HCT116 (cell line): ENCODE results near the gene TFCP2. TPM values are rescaled to one million over a fixed set of nuclear protein-coding genes. Genes with fewer than 3 reads are reported as not detected.

Experiments used
- ATAC-seq: fragments of 200-7000 bp; cut with Tn5 transposase; 2 replicates; pipeline ENCODE4 v1.9.1; 2020; ENCODE audit warnings: mild to moderate bottlenecking, moderate library complexity
- BruUV-seq: library from RNA; stranded (reverse); fragments of 400-500 nt; replicated peaks from 2 replicates; lab custom pipeline; 2021; lab: Mats Ljungman, UMichigan
- CTCF ChIA-PET: fragments of 300-600 bp; sonication (Branson Sonifier 250); formaldehyde crosslinking; loops from one replicate; lab custom pipeline; 2021; ENCODE audit warnings: antibody characterized with exemption; lab: Charles Lee
- POLR2A ChIA-PET: fragments of 300-600, 350-600 bp; sonication (Branson Sonifier 250); formaldehyde crosslinking; loops from one replicate; lab custom pipeline; 2021; ENCODE audit warnings: antibody characterized with exemption; lab: Charles Lee
- RAD21 ChIA-PET, 2 experiments: fragments of 300-600 bp; sonication (Branson Sonifier 250); formaldehyde crosslinking; loops; one replicate each; lab custom pipeline; 2023; ENCODE audit warnings: low total read pairs in 2 of 2; ENCODE audit not compliant: uncharacterized antibody in 2 of 2, unreplicated experiment in 2 of 2, low non-redundant PET in 1 of 2; lab: Charles Lee
- DNase-seq: peaks from one replicate; pipeline ENCODE4 v3.0.0-alpha.2; 2010; ENCODE audit warnings: low read depth, low spot score
- H2AFZ ChIP-seq: fragments of 200-600 bp; shearing (Covaris generic), sonication (generic); 2 replicates; pipeline ENCODE4 v1.6.1; 2017; ENCODE audit warnings: low read depth, mixed run types, mixed read lengths, antibody characterized with exemption, low read length; ENCODE audit not compliant: poor library complexity, severe bottlenecking
- H3K27ac ChIP-seq: 2 replicates; pipeline ENCODE4 v1.5.1; 2012; ENCODE audit warnings: low read depth, low read length
- H3K27me3 ChIP-seq: fragments of 200-600 bp; sonication (generic); 2 replicates; pipeline ENCODE4 v1.6.1; 2016; ENCODE audit warnings: mixed run types, low read length, mixed read lengths; ENCODE audit not compliant: insufficient read depth
- H3K36me3 ChIP-seq, 2 experiments: fragments of 200-500 bp in 1 of 2; fragments of 200-600 bp in 1 of 2; sonication (Bioruptor generic) in 1 of 2; sonication (generic) in 1 of 2; 2 replicates each; pipeline versions ENCODE4 v1.5.1 to v1.6.1; 2014 to 2016; ENCODE audit warnings: low read length in 2 of 2, inconsistent platforms in 1 of 2, mixed read lengths in 1 of 2, mixed run types in 1 of 2; ENCODE audit not compliant: insufficient read depth in 2 of 2, control insufficient read depth in 1 of 2
- H3K4me1 ChIP-seq, 2 experiments: fragments of 200-600 bp in 1 of 2; sonication (generic) in 1 of 2; 2 replicates each; pipeline versions ENCODE4 v1.5.1 to v1.6.1; 2012 to 2017; ENCODE audit warnings: low read length in 2 of 2, inconsistent platforms in 1 of 2, mild to moderate bottlenecking in 1 of 2, mixed read lengths in 1 of 2, mixed run types in 1 of 2, moderate library complexity in 1 of 2; ENCODE audit not compliant: insufficient read depth in 2 of 2, control insufficient read depth in 1 of 2
- H3K4me2 ChIP-seq: fragments of 200-600 bp; sonication (generic); 2 replicates; pipeline ENCODE4 v1.6.1; 2017; ENCODE audit warnings: mixed run types, low read length, mixed read lengths
- H3K4me3 ChIP-seq, 2 experiments: fragments of 200-600 bp in 1 of 2; sonication (generic) in 1 of 2; replicated peaks in 1 of 2; 2 replicates each; pipeline ENCODE4 v1.5.1; 2011 to 2016; ENCODE audit warnings: low read length in 2 of 2, control low read depth in 1 of 2, low read depth in 1 of 2, mild to moderate bottlenecking in 1 of 2, mixed read lengths in 1 of 2, mixed run types in 1 of 2
- H3K79me2 ChIP-seq: fragments of 200-600 bp; sonication (generic); 2 replicates; pipeline ENCODE4 v1.6.1; 2017; ENCODE audit warnings: mild to moderate bottlenecking, mixed run types, low read length, moderate library complexity, mixed read lengths; ENCODE audit not compliant: insufficient read depth
- H3K9ac ChIP-seq: fragments of 200-600 bp; sonication (generic); 2 replicates; pipeline ENCODE4 v1.6.1; 2016; ENCODE audit warnings: low read length, mixed read lengths
- H3K9me2 ChIP-seq: fragments of 200-600 bp; sonication (generic), shearing (Covaris generic); 2 replicates; pipeline ENCODE4 v1.6.1; 2017; ENCODE audit warnings: mixed run types, mild to moderate bottlenecking, moderate library complexity; ENCODE audit not compliant: insufficient read depth
- H3K9me3 ChIP-seq, 2 experiments: fragments of 200-500 bp in 1 of 2; fragments of 200-600 bp in 1 of 2; sonication (Bioruptor generic) in 1 of 2; sonication (generic) in 1 of 2; 2 replicates each; pipeline ENCODE4 v1.6.1; 2014 to 2017; ENCODE audit warnings: low read length in 2 of 2, mixed read lengths in 2 of 2, inconsistent platforms in 1 of 2, low read depth in 1 of 2, mild to moderate bottlenecking in 1 of 2, mixed run types in 1 of 2, moderate library complexity in 1 of 2; ENCODE audit not compliant: control insufficient read depth in 1 of 2, insufficient read depth in 1 of 2
- H4K20me1 ChIP-seq: fragments of 200-600 bp; sonication (generic), shearing (Covaris generic); 2 replicates; pipeline ENCODE4 v1.6.1; 2017; ENCODE audit warnings: mixed run types, mild to moderate bottlenecking, moderate library complexity; ENCODE audit not compliant: insufficient read depth
- ATF3 ChIP-seq: IDR thresholded peaks from 2 replicates; pipeline ENCODE4 v1.6.1; 2012
- CBX3 ChIP-seq: IDR thresholded peaks from 2 replicates; pipeline ENCODE4 v1.6.1; 2012; ENCODE audit warnings: low read depth
- CEBPB ChIP-seq: IDR thresholded peaks from 2 replicates; pipeline ENCODE4 v1.6.1; 2012; ENCODE audit warnings: low read depth
- CTCF ChIP-seq, 3 experiments: fragments of 200-600 bp in 1 of 3; sonication (generic) in 1 of 3; IDR thresholded peaks in 2 of 3; conservative IDR thresholded peaks in 1 of 3; 2 replicates each; pipeline ENCODE4 v1.5.1; 2012 to 2017; ENCODE audit warnings: low read depth in 2 of 3, low read length in 2 of 3, antibody characterized with exemption in 1 of 3, borderline replicate concordance in 1 of 3, control low read depth in 1 of 3, mild to moderate bottlenecking in 1 of 3, mixed read lengths in 1 of 3, mixed run types in 1 of 3, moderate library complexity in 1 of 3; ENCODE audit not compliant: insufficient read depth in 1 of 3
- EGR1 ChIP-seq: IDR thresholded peaks from 2 replicates; pipeline ENCODE4 v1.6.1; 2012; ENCODE audit warnings: low read depth
- ELF1 ChIP-seq: IDR thresholded peaks from 2 replicates; pipeline ENCODE4 v1.6.1; 2012; ENCODE audit warnings: low read depth, borderline replicate concordance
- EZH2phosphoT487 ChIP-seq: fragments of 200-600 bp; IDR thresholded peaks from 2 replicates; pipeline ENCODE4 v1.6.1; 2018; ENCODE audit warnings: antibody characterized with exemption, borderline replicate concordance
- FOSL1 ChIP-seq: IDR thresholded peaks from 2 replicates; pipeline ENCODE4 v1.6.1; 2012; ENCODE audit warnings: low read depth
- JUND ChIP-seq: IDR thresholded peaks from 2 replicates; pipeline ENCODE4 v1.6.1; 2012
- MAX ChIP-seq: IDR thresholded peaks from 2 replicates; pipeline ENCODE4 v1.6.1; 2012
- POLR2A ChIP-seq: IDR thresholded peaks from 2 replicates; pipeline ENCODE4 v1.7.0; 2011; ENCODE audit warnings: borderline replicate concordance; ENCODE audit not compliant: insufficient read depth, insufficient read length; ENCODE audit errors: extremely low read depth
- POLR2AphosphoS5 ChIP-seq: IDR thresholded peaks from 2 replicates; pipeline ENCODE4 v1.6.1; 2011; ENCODE audit warnings: mild to moderate bottlenecking, low read depth, low read length, moderate library complexity
- RAD21 ChIP-seq: IDR thresholded peaks from 2 replicates; pipeline ENCODE4 v1.6.1; 2012; ENCODE audit warnings: low read depth, mild to moderate bottlenecking
- SIN3A ChIP-seq: IDR thresholded peaks from 2 replicates; pipeline ENCODE4 v1.6.1; 2012; ENCODE audit warnings: low read depth
- SP1 ChIP-seq: IDR thresholded peaks from 2 replicates; pipeline ENCODE4 v1.6.1; 2012; ENCODE audit warnings: low read depth
- SRF ChIP-seq: IDR thresholded peaks from 2 replicates; pipeline ENCODE4 v1.6.1; 2012; ENCODE audit warnings: low read depth
- TCF7L2 ChIP-seq: IDR thresholded peaks from 2 replicates; pipeline ENCODE4 v1.7.0; 2011; ENCODE audit warnings: borderline replicate concordance, inconsistent platforms; ENCODE audit not compliant: insufficient read depth, insufficient read length; ENCODE audit errors: extremely low read depth
- YY1 ChIP-seq: IDR thresholded peaks from 2 replicates; pipeline ENCODE4 v1.6.1; 2011; ENCODE audit warnings: low read length, low read depth, moderate library complexity, mild to moderate bottlenecking; ENCODE audit not compliant: insufficient replicate concordance; ENCODE audit errors: extremely low read depth
- ZBTB33 ChIP-seq: IDR thresholded peaks from 2 replicates; pipeline ENCODE4 v1.6.1; 2011; ENCODE audit warnings: mild to moderate bottlenecking, low read length, moderate library complexity; ENCODE audit not compliant: insufficient replicate concordance; ENCODE audit errors: extremely low read depth
- ZFX ChIP-seq: fragments of 450-650 bp; IDR thresholded peaks from 2 replicates; pipeline ENCODE4 v1.6.1; 2017
- ZNF274 ChIP-seq: fragments of 200-500 bp; sonication (Bioruptor generic); IDR thresholded peaks from 2 replicates; pipeline ENCODE4 v1.6.1; 2014; ENCODE audit warnings: mild to moderate bottlenecking, low read depth, low read length, inconsistent platforms
- intact Hi-C: fragments of 100-400 bp; cut with micrococcal nuclease; formaldehyde crosslinking; loops from 2 replicates; pipeline ENCODE4 v1.10.0; 2022
- total RNA-seq: library from RNA; stranded (reverse); gene quantifications from one replicate; pipeline ENCODE4 v1.2.1, GENCODE V29; 2021; ENCODE audit not compliant: unreplicated experiment

The TFCP2 gene
- total RNA-seq, 1 experiment from 2014 or later: 31.6 TPM

GRCh38 chr12:51118706-51119105 lies 54.2 kb downstream of the TFCP2 start:
- intact Hi-C loops: no loop called here
- POLR2A ChIA-PET: no interaction called here
- TF ChIP-seq POLR2A: no peak
- peak; percentile 73 for TF ChIP-seq CBX3
- TF ChIP-seq YY1: no peak
- TF ChIP-seq JUND: peak; percentile 92
- peak; percentile 84 for TF ChIP-seq CEBPB
- TF ChIP-seq EGR1: peak; percentile 29; the same call in 1 of the 2 replicates
- TF ChIP-seq ZBTB33: peak; percentile 38
- TF ChIP-seq MAX: peak; percentile 39; the same call in 1 of the 2 replicates
- TF ChIP-seq ELF1: no peak
- TF ChIP-seq RAD21: peak; percentile 34; the same call in 1 of the 2 replicates
- no peak for TF ChIP-seq ZFX
- TF ChIP-seq POLR2AphosphoS5: peak; percentile 57; the same call in 1 of the 2 replicates
- TF ChIP-seq SRF: no peak
- TF ChIP-seq TCF7L2: no peak
- no peak for TF ChIP-seq CTCF (IDR thresholded peaks at IDR 0.05 in 2 of 3, conservative IDR thresholded peaks at IDR 0.05 in 1 of 3; ENCODE audit: borderline replicate concordance in 1 of 3, insufficient read depth in 1 of 3, low read depth in 2 of 3, low read length in 2 of 3)
- TF ChIP-seq SIN3A: no peak; the same call in 1 of the 2 replicates
- no peak for TF ChIP-seq ZNF274
- peak; percentile 74; the same call in 1 of the 2 replicates for TF ChIP-seq ATF3
- TF ChIP-seq SP1: peak; percentile 83
- TF ChIP-seq FOSL1: peak; percentile 92
- TF ChIP-seq EZH2phosphoT487: no peak

More at GRCh38 chr12:51118706-51119105, 54.2 kb downstream of the TFCP2 start:
- no peaks in the 10 kb centered on the region for H3K9me3 ChIP-seq
- peaks cover 17 to 21% of the 10 kb centered on the region in 2 experiments for H3K36me3 ChIP-seq
- peak; percentile 91 for ATAC-seq
- 0 out of 2 replicates have a peak, but pooled peaks cover 6% of the 10 kb centered on the region for H3K79me2 ChIP-seq
- CTCF ChIA-PET: no interaction called here
- RAD21 ChIA-PET: no interaction called here
- no peaks in the 10 kb centered on the region for H3K9me2 ChIP-seq
- peak overlapping the region; percentile 46; the same call in 1 of the 2 replicates for H3K27ac ChIP-seq
- no peaks in the 10 kb centered on the region for H4K20me1 ChIP-seq
- BruUV-seq: no TSS peak
- no peaks in the 10 kb centered on the region for H3K27me3 ChIP-seq
- peak; percentile 86 for DNase-seq
- H2AFZ ChIP-seq: no peak overlapping the region
- H3K4me3 ChIP-seq: peak overlapping the region in 1 of 2 experiments; percentile 27; a peak in 2 of 4 replicates
- H3K9ac ChIP-seq: peak overlapping the region; percentile 19; the same call in 1 of the 2 replicates
- peaks cover 18 to 49% of the 10 kb centered on the region in 2 experiments; a peak in 3 of 4 replicates for H3K4me1 ChIP-seq
- peak overlapping the region; percentile 58 for H3K4me2 ChIP-seq
